Muscle of arm (tissue), 12 donors: ENCODE results near the gene BACH1. TPM values are rescaled to one million over a fixed set of nuclear protein-coding genes. Genes with fewer than 3 reads are reported as not detected.
A peak's percentile ranks its signal among the peaks of the same experiment; 100 is the strongest.

ENCODE experiments used
- DNase-seq: peaks from one replicate; pipeline ENCODE4 v3.0.0-alpha.2; 2013
- polyA plus RNA-seq, 12 donors: library from polyadenylated mRNA; unstranded; fragments of 120-200 nt; gene quantifications; one replicate each; pipeline ENCODE4 v1.2.1, GENCODE V29; 2013; ENCODE audit not compliant: insufficient read length in 12 of 12

BACH1 gene
- polyA plus RNA-seq, 12 donors, result 25.6 to 37.7 (median 30.2) TPM; not detected in 1

- no peak for DNase-seq
These were observed 77.8 kb downstream of the BACH1 start for GRCh38 chr21:29376556-29376955.

DNA sequence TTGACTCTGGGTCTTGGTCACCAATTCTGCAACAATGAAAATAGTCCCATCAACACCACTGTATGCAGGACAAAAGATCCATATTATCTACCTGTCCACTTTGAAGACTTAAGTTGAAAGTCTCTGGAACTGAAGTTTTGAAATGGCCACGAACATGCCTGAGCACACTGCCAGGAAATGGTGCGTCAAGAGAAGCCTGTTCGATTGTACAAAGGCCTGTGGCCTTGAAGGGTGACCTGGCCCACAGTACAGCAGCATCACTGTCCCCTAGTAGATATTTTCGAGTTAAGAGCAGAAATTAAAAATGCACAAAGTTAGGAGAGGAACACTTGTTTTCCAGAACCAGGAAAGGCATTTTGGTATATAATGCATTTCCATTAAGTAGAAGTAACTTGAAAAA is 78.5 kb downstream of the BACH1 start:
- DNase-seq, result no peak

- no peak for DNase-seq
These were observed 80.1 kb downstream of the BACH1 start for GRCh38 chr21:29378832-29379231.

GRCh38 chr21:29379517-29380054 is 80.9 kb downstream of the BACH1 start:
- no peak for DNase-seq

- no peak for DNase-seq
These were observed 83.4 kb downstream of the BACH1 start for GRCh38 chr21:29382030-29382654.

DNA sequence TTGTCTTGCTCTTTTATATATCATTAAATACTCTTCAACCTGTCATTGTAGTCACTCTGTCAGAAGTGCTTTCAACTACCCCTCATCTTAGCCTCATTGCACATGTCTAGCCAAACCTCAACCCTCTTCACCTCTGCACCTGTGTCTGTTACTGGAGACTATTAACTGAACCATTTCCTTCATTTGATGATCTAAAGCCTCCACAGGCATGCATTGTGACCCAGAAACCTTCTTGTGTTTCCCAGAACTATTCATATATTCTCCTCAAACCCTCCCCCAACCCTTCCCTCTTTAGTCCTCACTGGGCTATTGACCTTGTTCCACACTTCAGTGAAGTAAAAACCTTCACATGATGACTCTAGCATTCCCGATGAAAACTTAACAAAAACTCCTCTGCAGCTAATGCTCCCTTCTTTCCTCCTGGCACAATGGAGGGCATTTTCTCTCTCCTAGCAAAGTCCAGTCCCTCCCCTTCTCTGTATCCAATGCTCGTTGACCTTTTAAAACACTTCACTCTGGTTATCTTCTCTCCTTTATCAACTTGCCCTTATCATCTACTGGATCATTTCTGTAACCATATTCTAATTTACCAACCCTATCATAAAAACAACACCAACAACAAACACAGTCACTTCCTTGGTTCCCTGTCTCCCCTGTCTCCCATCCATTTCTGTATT is 86.1 kb downstream of the BACH1 start:
- DNase-seq, result no peak

GRCh38 chr21:29385934-29386520 is 87.3 kb downstream of the BACH1 start:
- DNase-seq, result no peak

DNA sequence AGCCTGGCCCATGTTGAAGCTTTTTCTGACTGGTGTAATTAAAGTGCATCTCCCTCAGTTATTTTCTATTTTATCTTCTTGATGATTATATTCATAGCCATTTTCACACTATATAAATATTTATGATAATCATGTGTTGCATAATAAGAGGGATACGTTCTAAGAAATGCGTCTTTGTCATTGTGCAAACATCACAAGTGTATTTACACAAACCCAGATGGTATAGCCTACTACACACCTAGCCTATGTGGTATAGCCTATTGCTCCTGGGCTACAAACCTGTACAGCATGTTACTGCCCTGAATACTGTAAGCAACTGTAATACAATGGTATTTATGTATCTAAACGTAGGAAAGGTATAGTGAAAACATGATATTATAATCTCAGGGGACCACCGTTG is 88.1 kb downstream of the BACH1 start:
- DNase-seq, result no peak

DNA sequence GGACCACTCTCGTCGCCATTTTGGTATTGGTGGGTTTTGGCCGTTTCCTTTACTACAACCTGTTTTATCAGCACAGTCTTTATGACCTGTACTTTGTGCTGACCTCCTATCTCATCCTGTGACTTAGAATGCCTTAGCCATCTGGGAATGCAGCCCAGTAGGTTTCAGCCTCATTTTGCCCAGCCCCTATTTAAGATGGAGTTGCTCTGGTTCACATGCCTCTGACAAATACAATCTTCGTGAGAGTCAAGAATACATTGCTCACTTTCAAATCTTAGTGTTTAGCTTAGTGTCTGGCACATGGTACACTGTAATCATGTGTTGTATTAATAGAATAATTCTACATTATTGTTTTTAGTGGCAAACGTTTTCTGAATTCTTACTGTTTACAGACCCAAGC is 88.9 kb downstream of the BACH1 start:
- no peak for DNase-seq

GRCh38 chr21:29389136-29389535 is 90.4 kb downstream of the BACH1 start:
- peak; percentile 31 for DNase-seq

DNA sequence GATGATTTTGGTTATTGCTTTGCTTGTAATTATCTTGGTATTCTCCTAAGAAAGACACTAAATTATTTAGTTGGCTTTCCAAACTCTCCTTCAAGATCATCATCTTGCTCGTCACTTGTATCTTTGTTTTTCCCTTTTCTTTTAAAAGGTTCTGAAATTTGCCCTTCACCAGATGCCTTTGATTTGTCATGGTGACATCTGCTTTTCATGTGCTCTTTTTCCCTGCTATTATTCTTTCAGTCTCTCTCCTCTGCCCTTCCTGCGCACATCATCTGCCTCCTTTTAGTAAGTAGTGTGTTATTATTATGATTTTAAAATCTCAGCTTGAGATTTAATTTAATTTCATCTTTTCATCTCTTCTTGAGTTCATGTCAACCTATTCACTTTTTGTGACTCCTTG is 92.1 kb downstream of the BACH1 start:
- no peak for DNase-seq

GRCh38 chr21:29394051-29394450 is 95.3 kb downstream of the BACH1 start:
- DNase-seq, result no peak

Other genes starting within 250 kb of the BACH1 start
- gene CCT8, start 225.3 kb upstream of the BACH1 start, polyA plus RNA-seq, result 100 to 1,000 TPM in 11 of 12 donors, not detected in 1; 125 to 198 (median 177) TPM
- 10 to 100 TPM in 11 of 12 donors, not detected in 1; 26.4 to 96.9 (median 83.5) TPM for gene MAP3K7CL, start 168.3 kb upstream of the BACH1 start, polyA plus RNA-seq